NCI-H2081 (cell line): Measurements from ENCODE around the gene KCNIP4.

Source experiments
- DNase-seq, 2 experiments: peaks; one replicate each; lab custom pipeline; 2025; lab: John Stamatoyannopoulos, UW

The KCNIP4 gene

GRCh38 chr4:21688596-21689265 is 259.8 kb downstream of the KCNIP4 start:
- DNase-seq: no peak

- no peak for DNase-seq
These were observed 262.7 kb downstream of the KCNIP4 start for GRCh38 chr4:21685911-21686310.

DNA sequence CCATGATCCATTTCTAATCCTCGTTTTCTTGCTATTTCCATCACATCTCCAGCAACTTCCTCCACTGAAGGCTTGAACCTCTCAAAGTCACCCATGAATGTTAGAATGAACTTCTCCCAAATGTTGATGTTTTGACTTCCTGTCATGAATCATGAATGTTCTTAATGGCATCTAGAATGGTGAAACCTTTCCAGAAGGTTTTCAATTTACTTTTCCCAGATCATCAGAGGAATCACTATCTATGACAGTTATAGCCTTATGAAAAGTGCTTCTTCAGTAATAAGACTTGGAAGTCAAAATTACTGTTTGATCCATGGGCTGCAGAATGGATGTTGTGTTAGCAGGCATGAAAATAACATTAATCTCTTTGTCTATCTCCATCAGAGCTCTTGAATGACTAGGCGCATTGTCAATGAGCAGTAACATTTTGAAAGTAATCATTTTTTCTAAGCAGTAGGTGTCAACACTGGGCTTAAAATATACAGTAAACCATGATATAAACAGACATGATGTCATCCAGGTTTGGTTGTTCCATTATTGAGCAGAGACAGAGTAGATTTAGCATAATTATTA is 268.2 kb downstream of the KCNIP4 start:
- DNase-seq: no peak

- DNase-seq: no peak
These were observed 269.9 kb downstream of the KCNIP4 start for GRCh38 chr4:21678711-21679110.

- no peak for DNase-seq
These were observed 271.4 kb downstream of the KCNIP4 start for GRCh38 chr4:21677173-21677572.

DNA sequence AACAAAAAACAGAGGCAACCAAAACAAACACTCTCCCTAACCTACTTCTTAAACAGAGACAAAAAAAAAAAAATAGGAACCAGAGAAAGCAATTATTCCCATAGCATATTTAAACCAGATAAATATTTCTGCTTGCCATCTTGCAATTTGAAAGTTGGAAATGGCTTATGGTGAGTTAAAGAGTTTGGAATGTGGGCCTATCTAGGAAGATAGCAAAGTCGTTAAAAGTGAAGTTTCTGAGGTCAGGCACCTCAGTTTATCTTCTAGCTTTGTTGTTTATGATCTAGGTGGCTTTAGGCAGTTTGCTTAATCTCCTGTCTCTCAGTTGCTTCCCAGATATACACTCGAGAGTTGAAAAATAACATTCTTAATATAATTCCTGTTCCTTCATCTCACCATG is 284.2 kb downstream of the KCNIP4 start:
- no peak for DNase-seq

- no peak for DNase-seq
These were observed 291.7 kb downstream of the KCNIP4 start for GRCh38 chr4:21656832-21657231.

DNA sequence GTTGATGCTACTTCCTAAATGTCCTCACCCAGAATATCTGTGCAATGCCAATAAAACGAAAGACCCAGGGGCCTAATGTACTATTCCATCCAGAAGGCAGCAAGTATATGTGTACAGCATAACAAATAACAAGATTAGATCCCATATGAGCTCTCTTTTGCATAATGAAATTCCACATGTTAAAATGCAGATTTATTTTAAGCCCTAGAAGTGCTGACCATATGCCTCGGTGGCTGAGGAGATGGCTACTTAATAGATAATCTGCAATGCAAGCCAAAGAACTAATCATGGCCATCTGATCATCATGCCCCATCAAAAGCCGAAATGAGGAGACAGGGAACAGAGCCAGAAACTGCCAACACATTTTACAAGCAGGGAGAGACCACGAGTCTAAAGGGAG is 293.5 kb downstream of the KCNIP4 start:
- DNase-seq: no peak

DNA sequence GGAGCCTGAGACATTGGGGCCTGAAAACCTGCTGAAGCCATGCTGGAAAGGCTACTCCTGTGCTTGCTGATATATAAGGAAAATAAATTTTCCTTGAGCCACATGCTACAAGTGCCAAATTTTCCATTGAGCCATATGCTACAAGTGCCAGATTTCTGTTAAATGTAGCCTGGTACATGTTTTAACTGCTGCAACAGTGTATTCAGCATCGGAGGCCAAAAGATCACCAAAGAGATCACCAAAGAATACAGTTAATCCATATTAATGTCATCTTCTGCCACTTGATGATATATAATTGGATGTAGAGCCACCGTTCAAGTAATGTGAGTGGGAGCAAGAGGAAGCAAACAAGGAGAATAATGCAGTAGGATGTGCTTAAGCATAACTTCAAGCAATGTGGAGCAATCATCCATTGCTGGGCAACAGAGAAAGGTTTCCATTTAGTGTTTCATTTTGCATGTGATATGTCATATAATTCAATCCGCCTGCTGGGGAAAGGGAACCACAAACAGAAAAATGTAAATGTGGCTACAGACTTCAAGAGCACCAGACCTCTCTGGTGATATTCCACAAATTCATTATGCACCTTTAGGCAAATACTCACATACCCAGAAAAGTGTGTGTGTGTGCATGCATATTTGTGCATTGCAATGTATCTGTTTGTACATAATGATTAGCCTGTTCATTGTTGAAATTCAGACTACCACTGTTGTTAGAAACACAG is 295.9 kb downstream of the KCNIP4 start:
- no peak for DNase-seq

DNA sequence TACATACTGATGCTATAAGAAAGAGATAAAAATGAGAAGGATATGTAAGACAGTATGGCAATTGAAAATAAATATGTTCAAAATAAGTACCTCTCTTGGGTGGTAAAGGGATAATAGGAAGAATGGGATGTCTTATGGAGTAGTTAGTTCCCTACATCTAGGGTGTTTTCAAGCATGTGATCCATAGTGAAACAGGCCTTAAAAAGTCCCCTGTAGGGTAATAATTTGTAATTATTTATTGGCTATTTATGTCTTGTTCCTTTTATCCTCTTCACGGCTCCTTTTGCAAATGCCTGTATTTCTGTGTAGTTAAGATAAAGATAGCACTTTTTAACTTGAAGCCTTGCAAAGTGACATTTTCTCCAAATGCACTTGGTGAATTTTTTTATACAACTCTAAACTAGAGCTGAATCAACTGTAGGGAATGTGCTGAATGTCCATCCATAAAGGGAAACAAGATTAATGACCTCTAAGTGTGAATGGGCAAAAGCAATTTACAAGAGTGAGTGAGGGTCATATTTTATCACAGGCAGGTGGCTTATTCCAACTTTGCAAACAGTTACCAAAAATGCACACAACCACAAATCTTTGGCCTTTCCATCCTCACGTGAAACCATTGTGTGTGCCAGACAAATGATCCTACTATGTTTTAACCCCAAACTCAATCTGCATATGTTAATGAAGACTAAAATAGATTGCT is 299.0 kb downstream of the KCNIP4 start:
- DNase-seq: no peak

- DNase-seq: no peak
These were observed 302.8 kb downstream of the KCNIP4 start for GRCh38 chr4:21645776-21646175.

DNA sequence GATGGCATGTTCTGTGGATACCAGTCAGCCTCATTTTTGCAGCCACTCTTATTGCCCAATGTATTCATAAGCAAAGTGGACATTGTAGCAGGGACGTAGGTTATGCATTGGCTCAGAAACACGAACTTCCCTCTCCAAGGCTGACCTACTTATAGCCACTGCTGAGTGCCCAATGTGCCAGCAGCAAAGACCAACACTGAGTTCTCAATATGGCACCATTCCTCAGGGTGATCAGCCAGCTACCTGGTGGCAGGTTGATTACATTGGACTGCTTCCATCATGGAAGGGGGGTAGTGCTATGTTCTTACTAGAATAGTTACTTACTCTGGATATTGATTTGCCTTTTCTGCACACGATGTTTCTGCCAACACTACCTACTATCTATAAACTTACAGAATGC is 306.9 kb downstream of the KCNIP4 start:
- DNase-seq: no peak

DNA sequence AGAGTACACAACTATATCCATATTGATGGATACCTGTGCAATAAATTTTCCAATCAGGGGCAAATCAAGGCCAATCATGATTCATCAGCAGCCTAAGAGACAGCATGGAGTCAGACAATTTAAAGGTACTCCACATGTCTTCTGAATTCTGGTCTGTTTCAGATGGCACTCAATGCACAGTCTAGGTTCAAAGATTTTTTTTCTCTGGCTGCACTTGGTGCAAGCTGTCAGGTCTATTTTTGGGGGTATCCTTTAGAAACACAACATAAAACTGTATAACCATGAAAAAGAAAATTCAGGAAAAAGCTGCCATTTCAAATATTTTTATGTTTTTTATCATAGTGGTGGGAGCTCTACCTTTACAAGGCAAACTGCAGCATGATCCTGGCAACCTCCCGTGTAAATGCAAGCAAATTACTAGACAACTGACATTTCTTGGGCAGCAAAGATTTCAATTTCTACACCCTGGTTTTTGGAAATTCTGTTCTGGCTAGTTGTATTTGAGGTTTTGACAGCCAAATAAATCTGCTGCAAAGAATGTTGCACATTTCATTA is 310.3 kb downstream of the KCNIP4 start:
- no peak for DNase-seq

GRCh38 chr4:21628916-21629610 is 319.5 kb downstream of the KCNIP4 start:
- no peak for DNase-seq

DNA sequence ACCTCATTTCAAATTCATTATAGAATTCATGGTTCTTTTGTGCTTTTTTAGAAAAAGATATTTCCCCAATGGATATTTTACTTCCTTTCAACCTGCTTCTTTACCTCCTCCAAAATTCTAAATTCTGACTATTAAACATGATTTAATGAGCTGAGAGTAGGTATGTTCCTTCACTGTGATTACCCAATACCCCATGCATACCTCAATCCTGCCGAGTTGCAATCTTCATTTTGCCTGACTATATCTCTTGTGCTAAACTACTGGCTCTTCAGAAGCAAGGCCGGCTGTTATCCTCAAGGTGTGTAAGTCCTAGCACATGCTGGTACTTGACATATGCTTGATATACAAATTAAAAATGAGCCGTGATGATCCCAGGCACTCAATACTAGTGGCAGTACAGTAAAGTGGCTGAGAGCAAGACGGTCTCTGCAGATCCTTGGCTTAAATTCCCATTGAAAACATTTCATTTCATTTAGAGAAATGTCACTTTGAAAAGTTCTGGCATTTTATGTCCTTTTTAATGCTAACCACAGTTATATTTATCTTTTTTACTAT is 320.4 kb downstream of the KCNIP4 start:
- no peak for DNase-seq

GRCh38 chr4:21625447-21625846 is 323.1 kb downstream of the KCNIP4 start:
- DNase-seq: no peak

DNA sequence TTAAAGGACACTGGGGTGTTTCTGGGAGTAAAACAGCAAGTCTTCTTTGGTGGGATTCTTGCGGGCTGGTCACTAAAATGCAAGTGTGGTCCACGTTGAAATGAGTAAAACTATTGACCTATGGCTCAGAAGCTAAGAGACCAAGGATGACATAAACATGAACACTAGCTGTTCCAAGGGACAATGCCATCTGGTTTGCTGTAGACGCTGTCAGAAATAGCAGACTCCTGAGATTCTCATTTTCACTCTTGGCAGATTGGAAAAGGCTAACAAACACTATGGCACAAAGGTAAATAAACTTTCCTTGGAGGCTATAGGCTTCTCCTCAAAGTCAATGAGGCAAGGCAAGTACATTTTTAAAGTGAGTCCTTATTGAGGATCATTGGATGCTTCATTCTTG is 343.6 kb downstream of the KCNIP4 start:
- DNase-seq: no peak

- DNase-seq: peak; percentile 9 to 43
These were observed 352.1 kb downstream of the KCNIP4 start for GRCh38 chr4:21596521-21596920.

DNA sequence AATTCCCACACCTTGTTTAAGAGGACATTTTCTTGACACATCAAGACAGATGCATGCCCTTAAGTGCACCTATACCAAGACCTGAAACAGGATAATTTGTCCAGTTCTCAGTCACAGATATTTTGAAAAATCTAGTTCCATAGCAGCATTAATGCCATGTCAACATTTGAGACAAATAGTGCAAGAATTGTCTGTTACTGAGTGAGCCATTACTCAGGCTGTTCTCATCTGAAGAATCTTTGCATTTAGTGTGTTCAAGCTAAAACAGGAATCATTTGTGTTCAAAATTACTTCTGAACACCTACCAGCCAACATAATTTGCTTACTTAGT is 354.9 kb downstream of the KCNIP4 start:
- no peak for DNase-seq

- peak in 1 of 2 experiments; percentile 35 for DNase-seq
These were observed 355.5 kb downstream of the KCNIP4 start for GRCh38 chr4:21592970-21593670.

- DNase-seq: no peak
These were observed 371.5 kb downstream of the KCNIP4 start for GRCh38 chr4:21577056-21577455.
